Cardiac fibroblast (primary cell): Measurements from ENCODE around the gene MED16.

Experiments used
- DNase-seq, 2 donors: peaks; one replicate each; pipeline versions ENCODE4 v3.0.0 to v3.0.0-alpha.2; 2010; ENCODE audit warnings: low read depth in 2 of 2
- H3K4me3 ChIP-seq, 2 donors: replicated peaks in 1 of 2; 1 replicate in 1 of 2; 2 replicates in 1 of 2; pipeline ENCODE4 v1.5.1; 2011; ENCODE audit warnings: low read depth in 2 of 2, low read length in 2 of 2, mild to moderate bottlenecking in 2 of 2, moderate library complexity in 1 of 2
- TF ChIP-seq, protein P1 (sequence below): IDR thresholded peaks from one replicate; pipeline ENCODE4 v1.5.1; 2011; ENCODE audit warnings: low read depth, mild to moderate bottlenecking, low read length, inconsistent platforms

The MED16 gene

DNA sequence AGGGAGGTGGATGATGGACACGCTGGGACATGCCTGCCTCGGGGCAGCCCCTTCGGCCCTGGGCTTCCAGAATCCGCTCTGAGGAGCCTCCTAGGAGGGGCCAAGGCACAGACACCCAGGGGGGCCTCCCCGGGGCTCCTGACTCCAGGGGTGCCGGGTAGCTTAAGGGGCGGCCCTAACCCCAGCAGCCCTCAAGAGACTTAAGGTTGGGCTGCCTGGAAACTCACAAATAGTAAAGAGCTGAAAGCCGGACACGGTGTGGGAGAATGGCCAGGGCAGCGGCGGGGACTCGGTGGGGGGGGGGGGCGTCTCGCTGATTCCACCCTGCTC lies 40.5 kb upstream of the MED16 start:
- TF ChIP-seq, protein P1, sequence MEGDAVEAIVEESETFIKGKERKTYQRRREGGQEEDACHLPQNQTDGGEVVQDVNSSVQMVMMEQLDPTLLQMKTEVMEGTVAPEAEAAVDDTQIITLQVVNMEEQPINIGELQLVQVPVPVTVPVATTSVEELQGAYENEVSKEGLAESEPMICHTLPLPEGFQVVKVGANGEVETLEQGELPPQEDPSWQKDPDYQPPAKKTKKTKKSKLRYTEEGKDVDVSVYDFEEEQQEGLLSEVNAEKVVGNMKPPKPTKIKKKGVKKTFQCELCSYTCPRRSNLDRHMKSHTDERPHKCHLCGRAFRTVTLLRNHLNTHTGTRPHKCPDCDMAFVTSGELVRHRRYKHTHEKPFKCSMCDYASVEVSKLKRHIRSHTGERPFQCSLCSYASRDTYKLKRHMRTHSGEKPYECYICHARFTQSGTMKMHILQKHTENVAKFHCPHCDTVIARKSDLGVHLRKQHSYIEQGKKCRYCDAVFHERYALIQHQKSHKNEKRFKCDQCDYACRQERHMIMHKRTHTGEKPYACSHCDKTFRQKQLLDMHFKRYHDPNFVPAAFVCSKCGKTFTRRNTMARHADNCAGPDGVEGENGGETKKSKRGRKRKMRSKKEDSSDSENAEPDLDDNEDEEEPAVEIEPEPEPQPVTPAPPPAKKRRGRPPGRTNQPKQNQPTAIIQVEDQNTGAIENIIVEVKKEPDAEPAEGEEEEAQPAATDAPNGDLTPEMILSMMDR = no peak
- no peak for DNase-seq
- H3K4me3 ChIP-seq = peak overlapping the region in 1 of 2 donors; percentile 18

DNA sequence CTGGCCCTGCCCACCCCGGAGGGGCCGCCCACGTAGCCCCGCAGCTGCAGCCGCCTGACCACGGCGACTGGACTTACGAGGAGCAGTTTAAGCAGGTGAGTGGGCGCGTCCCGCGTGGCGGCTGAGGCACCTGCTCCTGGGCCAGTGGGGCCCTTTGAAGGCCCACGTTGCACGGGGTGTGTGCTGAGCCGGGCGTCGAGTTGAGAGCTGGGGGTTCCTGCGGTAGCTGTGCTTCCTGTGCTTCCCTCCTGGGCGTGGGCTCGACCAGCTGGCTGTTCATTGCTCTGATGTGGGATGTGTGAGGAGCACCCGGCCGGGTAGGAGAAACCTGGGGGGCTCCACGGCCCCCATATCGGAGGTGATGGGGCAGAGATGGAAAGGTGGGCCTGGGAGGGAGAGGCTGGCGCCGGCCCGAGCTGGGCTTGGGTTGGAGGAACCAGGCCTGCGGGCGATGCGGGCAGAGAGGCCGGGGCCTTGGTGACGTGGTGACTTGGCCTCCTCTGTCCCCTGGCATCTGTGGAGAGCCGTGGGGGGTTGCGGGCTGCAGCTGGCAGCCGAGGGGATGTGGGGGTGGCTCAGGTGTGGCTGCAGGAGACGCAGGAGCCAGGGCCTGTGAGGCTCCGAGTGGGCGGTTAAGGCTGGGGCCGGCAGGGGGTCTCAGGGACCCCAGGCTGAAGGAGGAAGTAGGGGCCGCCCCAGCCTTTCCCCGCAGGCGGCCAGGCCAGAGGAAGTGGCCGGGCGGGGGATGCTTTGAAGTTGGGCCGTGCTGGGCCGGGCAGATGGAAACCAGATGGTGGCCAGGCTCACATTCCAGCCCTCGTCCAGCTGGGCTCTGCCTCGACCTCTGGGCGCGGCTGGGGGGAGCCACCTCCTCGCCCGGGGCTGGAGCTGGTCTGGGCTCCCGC lies 39.9 kb upstream of the MED16 start:
- DNase-seq = peak; percentile 93
- H3K4me3 ChIP-seq = peak overlapping the region in 1 of 2 donors; percentile 18

DNA sequence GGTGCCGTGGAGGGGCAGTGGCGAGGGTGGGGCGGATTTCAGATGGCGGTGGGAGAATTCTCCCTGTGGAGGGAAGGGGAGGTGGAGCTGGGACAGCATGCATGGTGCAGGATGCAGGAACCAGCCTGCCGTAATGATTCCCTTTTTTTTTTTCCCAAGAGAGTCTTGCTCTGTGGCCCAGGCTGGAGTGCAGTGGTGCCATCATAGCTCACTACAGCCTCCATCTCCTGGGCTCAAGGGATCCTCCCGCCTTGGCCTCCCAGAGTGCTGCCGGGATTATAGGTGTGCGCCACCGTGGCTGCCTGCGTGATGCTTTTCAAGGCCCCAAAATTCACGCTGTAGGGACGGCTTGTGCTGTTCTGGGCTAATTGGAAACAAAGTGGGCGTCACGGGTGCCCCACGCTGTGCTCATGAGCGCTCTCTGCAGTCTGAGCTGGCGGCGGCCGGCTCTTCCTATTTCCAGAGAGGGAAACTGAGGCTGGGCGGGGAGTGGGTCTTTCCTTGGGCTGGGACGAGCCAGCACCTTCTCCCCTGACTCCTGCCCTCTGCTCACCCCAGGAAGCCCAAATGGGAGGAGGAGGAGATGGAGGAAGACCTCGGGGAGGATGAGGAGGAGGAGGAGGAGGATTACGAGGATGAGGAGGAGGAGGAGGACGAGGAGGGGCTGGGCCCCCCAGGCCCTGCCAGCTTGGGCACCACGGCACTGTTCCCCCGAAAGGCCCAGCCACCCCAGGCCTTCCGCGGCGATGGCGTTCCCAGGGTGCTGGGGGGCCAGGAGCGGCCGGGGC lies 39.1 kb upstream of the MED16 start:
- no peak overlapping the region for H3K4me3 ChIP-seq
- TF ChIP-seq, protein P1 = no peak
- DNase-seq = no peak

More for the DNA sequence above, 39.9 kb upstream of the MED16 start:
- TF ChIP-seq, protein P1 = no peak

DNA sequence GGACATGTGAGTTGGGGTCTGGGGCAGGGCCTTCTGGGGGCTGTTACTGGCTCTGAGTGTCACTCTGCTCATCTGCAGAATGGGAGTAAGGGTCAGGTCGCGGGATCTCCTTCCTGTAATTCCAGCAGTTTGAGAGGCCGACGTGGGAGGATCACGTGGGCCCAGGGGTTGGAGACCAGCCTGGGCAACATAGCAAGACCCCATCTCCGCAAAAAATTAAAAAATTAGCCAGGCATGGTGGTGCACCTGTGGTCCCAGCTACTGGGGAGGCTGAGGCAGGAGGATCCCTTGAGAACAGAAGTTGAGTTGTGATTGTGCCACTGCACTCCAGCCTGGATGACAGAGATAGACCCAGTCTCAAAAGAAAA lies 36.9 kb upstream of the MED16 start:
- DNase-seq = no peak
- TF ChIP-seq, protein P1 = no peak
- H3K4me3 ChIP-seq = no peak overlapping the region

DNA sequence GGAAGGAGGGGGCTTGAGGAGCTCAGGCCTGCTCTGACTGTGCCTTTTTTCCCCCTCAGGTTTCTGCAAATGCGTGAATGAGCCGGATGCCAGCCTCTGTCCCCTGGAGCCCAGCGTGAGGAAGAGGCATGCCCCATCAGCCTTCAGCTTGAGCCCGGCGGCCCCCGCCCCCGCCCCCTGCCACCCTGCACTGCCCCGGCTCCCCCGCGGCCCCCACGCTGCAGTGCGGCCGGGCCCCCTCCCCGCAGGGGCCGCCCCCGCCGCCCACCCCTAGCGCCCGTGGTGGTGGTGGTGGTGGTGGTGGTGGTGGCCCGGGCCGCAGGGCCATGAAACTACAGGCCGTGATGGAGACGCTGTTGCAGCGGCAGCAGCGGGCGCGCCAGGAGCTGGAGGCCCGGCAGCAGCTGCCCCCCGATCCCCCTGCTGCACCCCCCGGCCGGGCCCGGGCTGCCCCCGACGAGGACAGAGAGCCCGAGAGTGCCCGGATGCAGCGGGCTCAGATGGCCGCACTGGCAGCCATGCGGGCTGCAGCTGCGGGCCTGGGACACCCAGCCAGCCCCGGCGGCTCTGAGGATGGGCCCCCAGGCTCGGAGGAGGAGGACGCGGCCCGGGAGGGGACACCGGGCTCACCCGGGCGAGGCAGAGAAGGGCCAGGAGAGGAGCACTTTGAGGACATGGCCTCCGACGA lies 36.4 kb upstream of the MED16 start:
- DNase-seq = no peak
- H3K4me3 ChIP-seq = no peak overlapping the region
- TF ChIP-seq, protein P1 = no peak

DNA sequence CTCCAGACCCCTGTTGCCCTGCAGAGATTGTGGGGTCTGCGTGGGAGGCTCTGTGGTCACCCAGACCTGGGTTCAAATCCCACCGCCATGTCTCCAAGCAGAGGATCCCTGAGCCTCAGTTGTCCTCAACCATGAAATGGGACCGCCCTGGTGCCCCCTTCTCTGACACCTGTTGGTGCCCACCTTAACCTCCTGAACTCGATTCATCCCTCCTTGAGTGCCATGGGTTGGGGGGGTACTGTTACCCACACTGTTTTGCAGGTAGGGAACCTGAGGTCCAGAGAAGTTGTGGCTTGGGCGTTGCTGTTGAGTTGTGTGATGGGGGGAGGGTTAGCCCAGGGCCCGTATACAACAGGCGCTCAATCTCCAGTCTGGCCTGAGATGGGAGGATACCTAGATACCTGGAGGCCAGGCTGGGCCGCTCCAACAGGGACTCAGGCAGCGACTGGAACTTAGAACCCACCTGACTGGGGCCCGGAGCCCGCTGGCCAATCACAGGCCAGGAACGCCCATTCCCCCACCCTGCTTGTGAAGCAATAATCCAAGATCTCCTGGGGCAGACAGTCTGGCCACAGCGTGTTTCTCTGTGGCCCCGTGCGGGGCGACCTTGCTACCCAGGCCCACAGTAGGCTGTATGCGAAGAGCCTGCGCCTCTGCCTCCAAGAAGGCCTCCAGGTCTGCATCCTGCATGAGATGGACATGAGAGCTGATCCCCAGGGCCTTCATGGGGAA lies 35.6 kb upstream of the MED16 start:
- peak in 1 of 2 donors; percentile 22 for DNase-seq
- no peak overlapping the region for H3K4me3 ChIP-seq
- TF ChIP-seq, protein P1 = no peak
